Retinal pigment epithelial cell (primary cell): Measurements from ENCODE around the gene TNIK.

Source experiments
- DNase-seq: peaks from one replicate; pipeline ENCODE4 v3.0.0-alpha.2; 2010; ENCODE audit warnings: low read depth
- H3K4me3 ChIP-seq: 2 replicates; pipeline ENCODE4 v1.5.1; 2011; ENCODE audit warnings: mild to moderate bottlenecking, low read length, control low read depth, moderate library complexity
- TF ChIP-seq, protein P1 (sequence below): conservative IDR thresholded peaks from 2 replicates; pipeline ENCODE4 v1.5.1; 2011; ENCODE audit warnings: low read depth, low read length, control low read depth, inconsistent platforms

Gene TNIK

DNA sequence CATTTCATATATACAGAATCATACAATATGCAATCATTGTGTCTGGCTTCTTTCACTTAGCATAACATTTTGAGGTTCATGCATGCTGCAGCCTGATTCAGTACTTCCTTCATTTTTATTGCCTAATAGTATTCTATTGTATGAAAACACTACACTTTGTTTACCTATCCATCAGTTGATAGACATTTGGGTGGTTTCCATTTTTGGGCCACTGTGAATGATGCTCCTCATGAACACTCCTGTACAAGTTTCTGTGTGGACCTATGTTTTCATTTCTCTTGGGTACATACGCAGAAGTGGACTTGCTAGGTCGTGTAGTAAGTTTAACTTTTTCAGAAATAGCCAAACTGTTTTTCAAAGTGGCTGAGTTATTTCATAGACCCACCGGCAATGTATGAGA lies 18.8 kb downstream of the TNIK start:
- no peak overlapping the region for H3K4me3 ChIP-seq
- no peak for DNase-seq
- TF ChIP-seq, protein P1, sequence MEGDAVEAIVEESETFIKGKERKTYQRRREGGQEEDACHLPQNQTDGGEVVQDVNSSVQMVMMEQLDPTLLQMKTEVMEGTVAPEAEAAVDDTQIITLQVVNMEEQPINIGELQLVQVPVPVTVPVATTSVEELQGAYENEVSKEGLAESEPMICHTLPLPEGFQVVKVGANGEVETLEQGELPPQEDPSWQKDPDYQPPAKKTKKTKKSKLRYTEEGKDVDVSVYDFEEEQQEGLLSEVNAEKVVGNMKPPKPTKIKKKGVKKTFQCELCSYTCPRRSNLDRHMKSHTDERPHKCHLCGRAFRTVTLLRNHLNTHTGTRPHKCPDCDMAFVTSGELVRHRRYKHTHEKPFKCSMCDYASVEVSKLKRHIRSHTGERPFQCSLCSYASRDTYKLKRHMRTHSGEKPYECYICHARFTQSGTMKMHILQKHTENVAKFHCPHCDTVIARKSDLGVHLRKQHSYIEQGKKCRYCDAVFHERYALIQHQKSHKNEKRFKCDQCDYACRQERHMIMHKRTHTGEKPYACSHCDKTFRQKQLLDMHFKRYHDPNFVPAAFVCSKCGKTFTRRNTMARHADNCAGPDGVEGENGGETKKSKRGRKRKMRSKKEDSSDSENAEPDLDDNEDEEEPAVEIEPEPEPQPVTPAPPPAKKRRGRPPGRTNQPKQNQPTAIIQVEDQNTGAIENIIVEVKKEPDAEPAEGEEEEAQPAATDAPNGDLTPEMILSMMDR, result no peak

DNA sequence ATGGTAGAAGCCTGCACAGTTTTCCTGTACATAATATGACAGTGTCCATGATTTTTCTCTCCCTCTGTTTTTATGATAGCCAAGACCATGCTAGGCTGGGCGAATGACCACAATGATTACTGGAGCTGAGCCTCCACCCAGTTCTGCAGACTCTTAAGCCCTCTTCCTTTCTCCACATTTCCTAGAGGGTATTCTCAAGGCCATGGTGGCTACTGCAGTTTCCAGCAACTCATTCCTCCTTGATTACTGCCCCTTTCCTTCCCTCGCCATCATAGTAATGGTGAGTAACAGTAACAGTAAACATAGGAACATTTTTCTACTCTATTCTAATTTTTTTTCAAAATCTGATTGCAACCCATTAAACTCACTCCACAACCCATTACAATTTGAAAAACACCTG lies 20.2 kb downstream of the TNIK start:
- DNase-seq, result no peak
- no peak overlapping the region for H3K4me3 ChIP-seq
- TF ChIP-seq, protein P1, result no peak

DNA sequence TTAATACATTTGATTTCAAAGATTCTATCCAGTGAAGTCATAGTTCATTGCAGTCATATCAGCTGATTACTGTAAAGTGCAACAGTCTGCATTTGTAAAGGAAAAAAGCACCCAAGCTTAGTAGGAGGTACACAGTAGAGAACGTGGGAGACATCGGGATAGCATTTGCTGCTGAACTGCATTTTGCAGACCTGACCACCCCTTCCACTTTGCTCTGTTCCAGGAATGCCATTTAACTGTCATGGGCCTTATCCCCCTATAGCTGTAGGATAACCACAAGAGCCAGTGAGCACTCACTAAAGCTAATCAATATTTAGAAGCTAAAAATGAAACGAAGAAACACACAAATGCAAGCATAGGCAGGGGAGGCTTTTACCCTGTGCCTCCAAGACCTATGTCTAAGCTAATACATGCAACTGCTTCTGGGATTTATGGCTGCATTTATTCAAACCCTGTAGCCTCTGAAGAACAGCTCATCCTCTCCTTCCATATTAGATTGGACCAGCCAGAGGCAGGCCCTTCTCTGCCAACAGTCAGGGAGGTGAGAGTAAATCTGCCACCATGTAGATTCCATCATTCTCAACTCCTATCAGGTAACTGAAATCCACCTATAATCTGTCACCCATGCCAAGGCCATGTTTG lies 23.0 kb downstream of the TNIK start:
- no peak for DNase-seq
- TF ChIP-seq, protein P1, result no peak
- H3K4me3 ChIP-seq, result no peak overlapping the region

DNA sequence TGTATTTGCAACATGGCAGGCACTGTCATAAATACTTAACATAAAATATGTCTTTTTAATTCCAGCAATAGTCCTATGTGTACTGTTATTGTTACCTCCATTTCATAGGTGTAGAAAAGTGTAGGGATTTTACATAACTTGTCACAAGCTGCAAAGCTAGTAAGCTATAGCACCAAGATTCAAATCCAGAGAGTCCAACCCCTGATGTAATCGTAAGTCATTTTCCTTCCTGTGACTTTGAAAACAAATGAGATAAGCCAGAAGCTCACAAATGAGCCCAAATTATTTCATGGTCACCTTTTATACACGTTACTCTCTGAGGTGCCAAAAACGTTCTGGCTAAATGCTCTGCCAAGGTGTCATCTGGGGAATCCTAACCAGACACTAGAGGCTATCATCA lies 23.8 kb downstream of the TNIK start:
- TF ChIP-seq, protein P1, result no peak

DNA sequence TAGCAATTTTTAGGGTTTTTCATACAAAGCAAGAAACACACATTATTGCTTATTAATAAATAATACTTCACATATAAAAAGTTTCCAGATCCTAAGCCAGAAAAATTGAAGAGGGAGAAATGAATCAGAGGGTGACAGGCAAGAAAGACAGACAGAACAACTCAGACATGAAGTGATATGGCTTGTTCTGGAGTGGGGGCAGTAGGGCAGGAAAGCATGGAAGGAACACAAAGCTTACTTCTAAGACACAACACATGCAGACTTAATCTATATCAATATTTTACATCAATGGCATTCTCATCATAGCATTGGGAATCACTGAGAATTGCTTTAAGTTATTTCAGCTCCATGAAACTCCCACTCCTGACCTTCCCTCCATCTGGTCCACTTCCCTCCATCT lies 24.4 kb downstream of the TNIK start:
- H3K4me3 ChIP-seq, result no peak overlapping the region
- no peak for DNase-seq
- TF ChIP-seq, protein P1, result no peak

More for the DNA sequence above, 23.8 kb downstream of the TNIK start:
- DNase-seq, result no peak
- no peak overlapping the region for H3K4me3 ChIP-seq

DNA sequence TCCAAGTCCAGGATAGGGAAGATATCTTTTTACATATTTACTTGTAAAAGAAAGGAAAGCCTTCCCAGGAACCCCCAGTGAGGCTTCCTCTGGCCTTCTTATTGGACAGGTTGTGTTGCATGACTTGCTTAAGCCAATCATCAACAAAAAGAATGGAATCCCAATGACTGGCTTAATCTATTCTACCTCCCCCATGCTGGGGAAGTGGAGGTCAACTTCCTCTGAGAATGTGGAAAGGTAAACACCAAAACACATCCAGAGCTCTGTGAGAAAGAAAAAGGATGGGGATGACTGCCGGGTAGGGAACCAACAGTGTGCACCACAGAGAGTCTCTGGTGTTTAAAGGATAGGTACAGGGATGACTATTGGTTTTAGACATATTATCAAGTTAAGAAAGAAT lies 25.1 kb downstream of the TNIK start:
- H3K4me3 ChIP-seq, result no peak overlapping the region
- TF ChIP-seq, protein P1, result no peak
- DNase-seq, result no peak

DNA sequence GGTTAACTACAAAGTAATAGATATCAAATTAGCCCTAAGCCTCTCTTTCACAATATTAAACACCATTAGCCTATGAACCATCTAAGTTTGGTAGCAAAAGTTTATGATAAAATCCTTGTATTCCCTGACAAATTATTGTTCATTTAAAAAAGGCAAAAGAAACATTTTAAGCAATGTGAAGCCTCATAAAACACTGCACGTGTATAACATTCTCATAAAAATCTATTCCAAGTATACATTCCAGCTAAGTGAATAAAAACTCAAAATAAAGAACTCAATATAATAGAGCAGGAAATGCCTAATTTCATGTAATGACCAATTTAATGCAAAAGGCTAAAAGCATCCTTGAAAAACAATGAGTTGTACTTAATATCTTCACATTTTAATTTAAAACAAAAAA lies 27.7 kb downstream of the TNIK start:
- no peak for DNase-seq
- TF ChIP-seq, protein P1, result no peak
- H3K4me3 ChIP-seq, result no peak overlapping the region
